OCI-LY1 (cell line): ENCODE data around the gene STX2.

Experiments
- H2AFZ ChIP-seq: fragments of 200-600 bp; sonication (generic), shearing (Covaris generic); 2 replicates; pipeline ENCODE4 v1.6.0; 2014; ENCODE audit warnings: antibody characterized with exemption, mild to moderate bottlenecking, low read length
- H3F3A ChIP-seq: fragments of 200-600 bp; sonication (generic), shearing (Covaris generic); 2 replicates; pipeline ENCODE4 v1.6.0; 2014; ENCODE audit warnings: mild to moderate bottlenecking, antibody characterized with exemption, low read length, moderate library complexity; ENCODE audit not compliant: insufficient read depth
- H3K27ac ChIP-seq: fragments of 200-600 bp; sonication (generic); 2 replicates; pipeline ENCODE4 v1.5.1; 2014; ENCODE audit warnings: low read length, mixed run types, mild to moderate bottlenecking, low read depth; ENCODE audit not compliant: poor library complexity, severe bottlenecking
- H3K27me3 ChIP-seq: fragments of 200-600 bp; sonication (generic); 2 replicates; pipeline ENCODE4 v1.6.0; 2014; ENCODE audit warnings: antibody characterized with exemption, mild to moderate bottlenecking, low read length, moderate library complexity; ENCODE audit not compliant: insufficient read depth
- H3K36me3 ChIP-seq: fragments of 200-600 bp; sonication (generic); 2 replicates; pipeline ENCODE4 v1.6.1; 2014; ENCODE audit warnings: mild to moderate bottlenecking, antibody characterized with exemption, low read length, moderate library complexity, mixed read lengths; ENCODE audit not compliant: insufficient read depth
- H3K4me1 ChIP-seq: fragments of 200-600 bp; sonication (generic); 2 replicates; pipeline ENCODE4 v1.5.1; 2014; ENCODE audit warnings: mild to moderate bottlenecking, low read length, moderate library complexity; ENCODE audit not compliant: insufficient read depth, severe bottlenecking
- H3K4me2 ChIP-seq: fragments of 200-600 bp; sonication (generic), shearing (Covaris generic); 2 replicates; pipeline ENCODE4 v1.6.1; 2014; ENCODE audit warnings: low read length
- H3K4me3 ChIP-seq: fragments of 200-600 bp; sonication (generic); 2 replicates; pipeline ENCODE4 v1.5.1; 2014; ENCODE audit warnings: low read length, low read depth, mild to moderate bottlenecking, mixed read lengths; ENCODE audit not compliant: poor library complexity, severe bottlenecking
- H3K79me2 ChIP-seq: fragments of 200-600 bp; shearing (Covaris generic); 2 replicates; pipeline ENCODE4 v1.6.1; 2016; ENCODE audit warnings: mixed run types, low read length, mixed read lengths; ENCODE audit not compliant: insufficient read depth
- H3K9ac ChIP-seq: fragments of 200-600 bp; sonication (generic), shearing (Covaris generic); 2 replicates; pipeline ENCODE4 v1.6.1; 2014; ENCODE audit warnings: mild to moderate bottlenecking, low read length, mixed read lengths
- H3K9me2 ChIP-seq: fragments of 200-600 bp; sonication (generic), shearing (Covaris generic); 2 replicates; pipeline ENCODE4 v1.6.1; 2014; ENCODE audit warnings: low read depth, mild to moderate bottlenecking, low read length, mixed read lengths
- H3K9me3 ChIP-seq: fragments of 200-600 bp; shearing (Covaris generic); 2 replicates; pipeline ENCODE4 v1.6.1; 2014; ENCODE audit warnings: low read length, mixed read lengths
- H4K20me1 ChIP-seq: fragments of 200-600 bp; sonication (generic), shearing (Covaris generic); 2 replicates; pipeline ENCODE4 v1.6.0; 2016; ENCODE audit warnings: mild to moderate bottlenecking, low read length; ENCODE audit not compliant: insufficient read depth
- CTCF ChIP-seq: fragments of 200-600 bp; sonication (generic), shearing (Covaris generic); IDR thresholded peaks from 2 replicates; pipeline ENCODE4 v1.5.1; 2017; ENCODE audit warnings: mild to moderate bottlenecking, antibody characterized with exemption, low read length, moderate library complexity, mixed read lengths
- EZH2 ChIP-seq: fragments of 200-600 bp; sonication (generic), shearing (Covaris generic); IDR thresholded peaks from 2 replicates; pipeline ENCODE4 v1.8.0; 2017; ENCODE audit warnings: borderline replicate concordance, mixed run types, mild to moderate bottlenecking, antibody characterized with exemption, low read length, moderate library complexity, mixed read lengths

The STX2 gene

GRCh38 chr12:130744274-130744673 lies 94.8 kb downstream of the STX2 start:
- H3K79me2 ChIP-seq: no peaks in the 10 kb centered on the region
- H3K4me2 ChIP-seq: no peak overlapping the region
- no peaks in the 10 kb centered on the region for H3F3A ChIP-seq
- no peak overlapping the region for H3K4me3 ChIP-seq
- H3K36me3 ChIP-seq: no peaks in the 10 kb centered on the region
- no peak for TF ChIP-seq EZH2
- TF ChIP-seq CTCF: no peak
- H3K9me2 ChIP-seq: no peaks in the 10 kb centered on the region
- H3K4me1 ChIP-seq: no peaks in the 10 kb centered on the region
- no peak overlapping the region for H3K27ac ChIP-seq
- no peak overlapping the region for H2AFZ ChIP-seq
- H3K9me3 ChIP-seq: no peaks in the 10 kb centered on the region
- no peak overlapping the region for H3K9ac ChIP-seq
- no peaks in the 10 kb centered on the region for H4K20me1 ChIP-seq
- no peaks in the 10 kb centered on the region for H3K27me3 ChIP-seq

GRCh38 chr12:130743606-130744005 lies 95.4 kb downstream of the STX2 start:
- Histone ChIP-seq H3K27me3 (no peaks in the 10 kb centered on the region), H3K4me2 (no peak overlapping the region), H3K4me3 (no peak overlapping the region), H3K4me1 (no peaks in the 10 kb centered on the region), H4K20me1 (no peaks in the 10 kb centered on the region), H2AFZ (no peak overlapping the region), H3K79me2 (no peaks in the 10 kb centered on the region), H3K9me2 (no peaks in the 10 kb centered on the region), H3K27ac (no peak overlapping the region), H3K9me3 (no peaks in the 10 kb centered on the region), H3K36me3 (no peaks in the 10 kb centered on the region), H3K9ac (no peak overlapping the region), H3F3A (no peaks in the 10 kb centered on the region)
- TF ChIP-seq EZH2 (no peak), CTCF (no peak)

- Histone ChIP-seq H4K20me1 (no peaks in the 10 kb centered on the region), H3K4me3 (no peak overlapping the region), H3K4me2 (no peak overlapping the region), H3F3A (no peaks in the 10 kb centered on the region), H3K9ac (no peak overlapping the region), H3K79me2 (no peaks in the 10 kb centered on the region), H3K9me2 (no peaks in the 10 kb centered on the region), H2AFZ (no peak overlapping the region), H3K9me3 (no peaks in the 10 kb centered on the region), H3K4me1 (no peaks in the 10 kb centered on the region), H3K27ac (no peak overlapping the region), H3K36me3 (no peaks in the 10 kb centered on the region), H3K27me3 (no peaks in the 10 kb centered on the region)
- no peak for TF ChIP-seq CTCF
- TF ChIP-seq EZH2: no peak
These were observed 95.9 kb downstream of the STX2 start for GRCh38 chr12:130743176-130743575.
